ENCODE measurements around the gene UBR3. TPM values are rescaled to one million over a fixed set of nuclear protein-coding genes. Genes with fewer than 3 reads are reported as not detected.

UBR3 gene
- total and polyA plus RNA-seq, 12 donors = 21.0 to 146 (median 115) TPM

DNA sequence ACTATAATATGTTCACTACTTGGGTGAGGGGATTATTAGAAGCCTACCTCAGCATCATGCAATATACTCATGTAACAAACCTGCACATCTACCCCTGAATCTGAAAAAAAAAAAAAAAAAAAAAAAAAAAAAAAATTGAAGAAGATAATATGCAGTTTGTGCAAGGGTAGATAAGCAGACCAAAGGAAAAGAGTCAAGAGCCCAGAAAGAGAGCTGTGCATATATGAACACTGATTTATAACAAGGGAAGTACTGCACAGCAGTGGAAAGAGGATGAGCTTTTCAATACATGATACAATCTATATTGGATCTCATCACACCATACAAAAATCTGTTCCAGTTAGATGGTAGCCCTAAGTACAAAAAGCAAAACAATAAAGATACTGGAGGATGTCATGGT, 268.1 kb downstream of the UBR3 start:
- Histone ChIP-seq H3K4me3 (no peak overlapping the region), H3K27me3 (no peaks in the 10 kb centered on the region), H3K9me3 (peaks cover 0 to 17% (median 0%) of the 10 kb centered on the region in 11 donors), H3K4me1 (peaks cover 0 to 1% (median 0%) of the 10 kb centered on the region in 9 donors), H3K27ac (no peak overlapping the region), H3K36me3 (no peaks in the 10 kb centered on the region)
- TF ChIP-seq, protein P1, sequence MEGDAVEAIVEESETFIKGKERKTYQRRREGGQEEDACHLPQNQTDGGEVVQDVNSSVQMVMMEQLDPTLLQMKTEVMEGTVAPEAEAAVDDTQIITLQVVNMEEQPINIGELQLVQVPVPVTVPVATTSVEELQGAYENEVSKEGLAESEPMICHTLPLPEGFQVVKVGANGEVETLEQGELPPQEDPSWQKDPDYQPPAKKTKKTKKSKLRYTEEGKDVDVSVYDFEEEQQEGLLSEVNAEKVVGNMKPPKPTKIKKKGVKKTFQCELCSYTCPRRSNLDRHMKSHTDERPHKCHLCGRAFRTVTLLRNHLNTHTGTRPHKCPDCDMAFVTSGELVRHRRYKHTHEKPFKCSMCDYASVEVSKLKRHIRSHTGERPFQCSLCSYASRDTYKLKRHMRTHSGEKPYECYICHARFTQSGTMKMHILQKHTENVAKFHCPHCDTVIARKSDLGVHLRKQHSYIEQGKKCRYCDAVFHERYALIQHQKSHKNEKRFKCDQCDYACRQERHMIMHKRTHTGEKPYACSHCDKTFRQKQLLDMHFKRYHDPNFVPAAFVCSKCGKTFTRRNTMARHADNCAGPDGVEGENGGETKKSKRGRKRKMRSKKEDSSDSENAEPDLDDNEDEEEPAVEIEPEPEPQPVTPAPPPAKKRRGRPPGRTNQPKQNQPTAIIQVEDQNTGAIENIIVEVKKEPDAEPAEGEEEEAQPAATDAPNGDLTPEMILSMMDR (IDR thresholded peaks at IDR 0.05) = no peak
- ATAC-seq (no peak), DNase-seq (no peak)
- intact Hi-C loops (cut with DNase I) = no loop called here

DNA sequence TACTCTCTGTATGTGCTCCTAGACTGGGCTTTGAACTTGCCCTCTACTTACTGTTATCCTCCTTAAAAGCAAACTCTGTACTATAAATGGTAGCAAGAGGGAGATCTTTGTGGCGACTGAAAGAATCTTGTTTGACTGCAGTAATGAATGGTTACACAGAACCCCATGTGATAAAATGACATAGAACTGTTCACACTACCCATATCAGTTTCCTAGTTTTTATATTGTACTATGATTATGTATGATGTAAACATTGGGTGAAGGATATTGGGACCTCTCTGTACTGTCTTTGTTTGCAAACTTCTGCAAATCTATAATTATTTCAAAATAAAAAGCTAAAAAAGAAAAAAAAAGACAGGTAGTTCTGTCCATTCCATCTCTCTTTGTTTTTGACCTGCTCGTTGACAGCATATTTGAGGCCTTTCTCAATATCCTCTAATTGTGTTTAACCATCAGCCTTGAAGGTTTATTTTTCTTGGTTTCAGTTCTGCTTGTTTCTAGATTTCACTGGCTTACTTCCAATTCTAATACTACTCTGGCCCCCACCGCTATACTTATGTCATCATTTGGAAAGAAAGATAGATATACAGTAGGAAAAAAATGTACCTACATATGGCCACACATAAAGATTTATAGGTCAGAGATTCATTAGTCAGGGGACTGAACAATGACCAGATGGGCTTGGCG, 271.5 kb downstream of the UBR3 start:
- Histone ChIP-seq H3K9me3 (peaks cover 0 to 6% (median 0%) of the 10 kb centered on the region in 11 donors), H3K27ac (no peak overlapping the region), H3K27me3 (no peaks in the 10 kb centered on the region), H3K36me3 (no peaks in the 10 kb centered on the region), H3K4me1 (no peaks in the 10 kb centered on the region), H3K4me3 (no peak overlapping the region)
- intact Hi-C loops (cut with DNase I) = no loop called here
- ATAC-seq = no peak
- DNase-seq = no peak
- TF ChIP-seq, protein P1 (IDR thresholded peaks at IDR 0.05) = no peak
- 65 to 74% methylated on average over 4 of the region's 4 CpGs for WGBS, 2 donors

DNA sequence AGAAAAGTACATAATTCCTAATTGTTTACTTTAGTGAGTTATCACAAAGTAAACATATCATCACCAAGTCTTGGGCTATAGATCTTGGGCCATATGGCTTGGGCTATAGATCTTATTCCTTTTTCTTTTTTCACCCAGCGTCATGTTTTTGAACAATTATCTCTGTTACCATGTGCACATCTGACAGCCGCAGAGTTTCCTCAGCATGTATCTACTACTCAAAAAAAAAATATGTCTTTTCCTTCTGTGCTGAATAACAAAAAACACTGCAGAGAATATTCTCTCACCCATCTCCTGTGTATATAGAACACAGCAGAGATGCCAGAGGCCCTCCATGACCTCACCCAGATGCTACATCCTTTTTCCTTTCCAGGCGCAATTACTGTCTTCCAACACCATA, 274.5 kb downstream of the UBR3 start:
- 50 to 61% methylated on average over 3 of the region's 3 CpGs for WGBS, 2 donors
- TF ChIP-seq, protein P1 (IDR thresholded peaks at IDR 0.05) = no peak
- intact Hi-C loops (cut with DNase I) = no loop called here
- ATAC-seq = peak in 1 of 8 donors; percentile 38
- no peak overlapping the region for H3K4me3 ChIP-seq
- no peaks in the 10 kb centered on the region for H3K36me3 ChIP-seq
- no peaks in the 10 kb centered on the region for H3K27me3 ChIP-seq
- H3K27ac ChIP-seq = no peak overlapping the region
- H3K9me3 ChIP-seq = peaks cover 0 to 6% (median 0%) of the 10 kb centered on the region in 11 donors
- no peaks in the 10 kb centered on the region for H3K4me1 ChIP-seq
- DNase-seq = no peak

DNA sequence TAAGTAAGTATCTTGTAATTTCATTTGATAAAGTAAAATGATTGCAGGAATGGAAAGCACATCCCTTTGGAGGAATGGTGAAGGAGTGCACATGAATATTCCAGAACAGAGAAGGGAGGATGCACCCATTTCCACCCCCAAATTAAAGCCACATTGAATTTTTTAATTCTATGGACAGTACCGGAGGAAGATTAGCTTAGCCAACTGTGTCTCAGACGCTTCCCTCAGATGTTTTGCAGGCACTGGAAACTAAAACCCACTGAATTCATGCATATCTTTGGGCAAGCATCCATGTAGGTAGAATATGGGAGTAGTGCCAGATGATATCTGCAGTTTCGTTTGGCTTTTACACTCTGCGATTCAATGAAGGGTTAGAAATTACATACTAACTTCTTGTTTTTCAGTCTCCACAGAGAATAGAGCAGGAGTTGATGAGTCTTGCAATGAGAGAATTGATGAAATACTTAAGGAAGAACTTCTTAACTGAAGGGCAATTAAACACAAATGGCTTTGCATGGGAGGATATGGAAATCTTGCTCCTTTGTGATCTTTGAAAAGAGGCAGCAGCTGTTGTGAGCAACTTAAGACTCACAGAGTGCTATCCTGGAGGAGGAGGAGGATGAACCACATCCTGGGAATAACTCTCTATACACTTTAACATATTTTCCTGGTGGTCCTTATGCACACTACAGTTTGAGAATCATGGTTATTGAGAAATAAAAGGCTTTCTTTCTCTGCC, 279.0 kb downstream of the UBR3 start:
- intact Hi-C loops (cut with DNase I) = no loop called here
- Histone ChIP-seq H3K4me1 (no peaks in the 10 kb centered on the region), H3K36me3 (no peaks in the 10 kb centered on the region), H3K27me3 (no peaks in the 10 kb centered on the region), H3K9me3 (no peaks in the 10 kb centered on the region), H3K27ac (no peak overlapping the region), H3K4me3 (no peak overlapping the region)
- 68 to 79% methylated on average over 4 of the region's 4 CpGs for WGBS, 2 donors
- ATAC-seq (no peak), DNase-seq (no peak)
- TF ChIP-seq, protein P1 (IDR thresholded peaks at IDR 0.05) = no peak

Data from heart right ventricle (tissue), 16 donors.